Measurements from ENCODE around the gene SHF.

Gene SHF

GRCh38 chr15:45166834-45167630 is 20.7 kb downstream of the SHF start:
- no peaks in the 10 kb centered on the region for H3K36me3 ChIP-seq (ENCODE audit: insufficient read depth)
- peak overlapping the region; percentile 98 for H3K9ac ChIP-seq
- peaks cover 13% of the 10 kb centered on the region for H3K4me1 ChIP-seq (ENCODE audit: low read depth, poor library complexity, severe bottlenecking)
- TF ChIP-seq CTCF (conservative IDR thresholded peaks at IDR 0.05; ENCODE audit: low read depth, low read length), result peak; percentile 65
- no peaks in the 10 kb centered on the region for H4K20me1 ChIP-seq (ENCODE audit: insufficient read depth)
- H3K27me3 ChIP-seq (ENCODE audit: insufficient read depth, low read depth), result no peaks in the 10 kb centered on the region
- peak overlapping the region; percentile 96 for H2AFZ ChIP-seq (ENCODE audit: low read depth)
- no peak overlapping the region for H3K4me3 ChIP-seq (IDR thresholded peaks at IDR 0.05; ENCODE audit: insufficient read depth, low read depth, low read length)
- H3K27ac ChIP-seq, result peak overlapping the region; percentile 94
- no peaks in the 10 kb centered on the region for H3K79me2 ChIP-seq (ENCODE audit: insufficient read depth, low read depth)
- peak overlapping the region; percentile 95 for H3K4me2 ChIP-seq

DNA sequence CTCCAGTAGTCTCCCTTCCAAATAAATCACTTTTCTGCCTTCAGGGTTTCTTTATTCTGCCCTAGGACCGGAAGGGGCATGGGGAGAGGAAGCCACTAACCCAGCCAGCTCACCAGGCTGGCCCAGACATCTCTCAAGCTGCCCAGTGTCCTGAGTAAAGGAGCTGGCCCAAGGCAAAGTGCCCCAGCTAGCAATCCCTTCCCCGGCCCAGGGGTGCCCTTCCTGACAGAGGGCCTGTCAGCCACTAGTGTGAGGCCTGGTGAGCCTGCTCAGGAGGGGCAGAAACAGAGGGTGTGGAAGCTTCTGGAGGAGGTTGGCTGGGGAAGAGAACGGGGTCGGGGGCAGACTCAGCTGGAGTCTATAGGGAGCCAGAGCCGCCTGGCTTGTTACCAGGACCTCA is 22.2 kb downstream of the SHF start:
- Histone ChIP-seq H3K9ac (no peak overlapping the region), H4K20me1 (ENCODE audit: insufficient read depth) (no peaks in the 10 kb centered on the region), H3K4me3 (IDR thresholded peaks at IDR 0.05; ENCODE audit: insufficient read depth, low read depth, low read length) (no peak overlapping the region), H3K27me3 (ENCODE audit: insufficient read depth, low read depth) (no peaks in the 10 kb centered on the region), H3K27ac (no peak overlapping the region), H3K4me2 (no peak overlapping the region; the same call in 1 of the 2 replicates), H2AFZ (ENCODE audit: low read depth) (no peak overlapping the region), H3K4me1 (ENCODE audit: low read depth, poor library complexity, severe bottlenecking) (peaks cover 13% of the 10 kb centered on the region), H3K36me3 (ENCODE audit: insufficient read depth) (no peaks in the 10 kb centered on the region), H3K79me2 (ENCODE audit: insufficient read depth, low read depth) (no peaks in the 10 kb centered on the region)
- TF ChIP-seq CTCF (conservative IDR thresholded peaks at IDR 0.05; ENCODE audit: low read depth, low read length), result no peak

GRCh38 chr15:45164914-45165313 is 22.9 kb downstream of the SHF start:
- Histone ChIP-seq H3K36me3 (ENCODE audit: insufficient read depth) (no peaks in the 10 kb centered on the region), H2AFZ (ENCODE audit: low read depth) (no peak overlapping the region), H3K9ac (no peak overlapping the region), H4K20me1 (ENCODE audit: insufficient read depth) (no peaks in the 10 kb centered on the region), H3K27ac (no peak overlapping the region), H3K4me3 (IDR thresholded peaks at IDR 0.05; ENCODE audit: insufficient read depth, low read depth, low read length) (no peak overlapping the region), H3K4me2 (no peak overlapping the region), H3K4me1 (ENCODE audit: low read depth, poor library complexity, severe bottlenecking) (peaks cover 13% of the 10 kb centered on the region), H3K27me3 (ENCODE audit: insufficient read depth, low read depth) (no peaks in the 10 kb centered on the region), H3K79me2 (ENCODE audit: insufficient read depth, low read depth) (no peaks in the 10 kb centered on the region)
- TF ChIP-seq CTCF (conservative IDR thresholded peaks at IDR 0.05; ENCODE audit: low read depth, low read length), result no peak

DNA sequence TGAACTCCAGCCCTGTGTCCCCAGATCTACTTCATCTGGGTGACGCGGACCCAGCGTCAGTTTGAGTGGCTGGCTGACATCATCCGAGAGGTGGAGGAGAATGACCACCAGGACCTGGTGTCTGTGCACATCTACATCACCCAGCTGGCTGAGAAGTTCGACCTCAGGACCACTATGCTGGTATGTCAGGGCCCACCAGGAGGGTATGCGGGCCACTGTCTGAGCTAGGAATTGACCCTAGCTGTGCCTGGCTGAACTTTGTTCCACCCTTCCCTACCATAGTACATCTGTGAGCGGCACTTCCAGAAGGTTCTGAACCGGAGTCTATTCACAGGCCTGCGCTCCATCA is 24.3 kb downstream of the SHF start:
- H3K4me1 ChIP-seq (ENCODE audit: low read depth, poor library complexity, severe bottlenecking), result peaks cover 13% of the 10 kb centered on the region
- H3K4me3 ChIP-seq (IDR thresholded peaks at IDR 0.05; ENCODE audit: insufficient read depth, low read depth, low read length), result no peak overlapping the region
- no peaks in the 10 kb centered on the region for H4K20me1 ChIP-seq (ENCODE audit: insufficient read depth)
- no peaks in the 10 kb centered on the region for H3K27me3 ChIP-seq (ENCODE audit: insufficient read depth, low read depth)
- H3K4me2 ChIP-seq, result no peak overlapping the region
- no peak overlapping the region for H3K27ac ChIP-seq
- no peak overlapping the region for H3K9ac ChIP-seq
- H3K79me2 ChIP-seq (ENCODE audit: insufficient read depth, low read depth), result no peaks in the 10 kb centered on the region
- TF ChIP-seq CTCF (conservative IDR thresholded peaks at IDR 0.05; ENCODE audit: low read depth, low read length), result no peak
- no peaks in the 10 kb centered on the region for H3K36me3 ChIP-seq (ENCODE audit: insufficient read depth)
- H2AFZ ChIP-seq (ENCODE audit: low read depth), result no peak overlapping the region

Measured in KMS-11 (cell line).